ENCODE measurements around the gene MUCL3.

Gene MUCL3, protein sequence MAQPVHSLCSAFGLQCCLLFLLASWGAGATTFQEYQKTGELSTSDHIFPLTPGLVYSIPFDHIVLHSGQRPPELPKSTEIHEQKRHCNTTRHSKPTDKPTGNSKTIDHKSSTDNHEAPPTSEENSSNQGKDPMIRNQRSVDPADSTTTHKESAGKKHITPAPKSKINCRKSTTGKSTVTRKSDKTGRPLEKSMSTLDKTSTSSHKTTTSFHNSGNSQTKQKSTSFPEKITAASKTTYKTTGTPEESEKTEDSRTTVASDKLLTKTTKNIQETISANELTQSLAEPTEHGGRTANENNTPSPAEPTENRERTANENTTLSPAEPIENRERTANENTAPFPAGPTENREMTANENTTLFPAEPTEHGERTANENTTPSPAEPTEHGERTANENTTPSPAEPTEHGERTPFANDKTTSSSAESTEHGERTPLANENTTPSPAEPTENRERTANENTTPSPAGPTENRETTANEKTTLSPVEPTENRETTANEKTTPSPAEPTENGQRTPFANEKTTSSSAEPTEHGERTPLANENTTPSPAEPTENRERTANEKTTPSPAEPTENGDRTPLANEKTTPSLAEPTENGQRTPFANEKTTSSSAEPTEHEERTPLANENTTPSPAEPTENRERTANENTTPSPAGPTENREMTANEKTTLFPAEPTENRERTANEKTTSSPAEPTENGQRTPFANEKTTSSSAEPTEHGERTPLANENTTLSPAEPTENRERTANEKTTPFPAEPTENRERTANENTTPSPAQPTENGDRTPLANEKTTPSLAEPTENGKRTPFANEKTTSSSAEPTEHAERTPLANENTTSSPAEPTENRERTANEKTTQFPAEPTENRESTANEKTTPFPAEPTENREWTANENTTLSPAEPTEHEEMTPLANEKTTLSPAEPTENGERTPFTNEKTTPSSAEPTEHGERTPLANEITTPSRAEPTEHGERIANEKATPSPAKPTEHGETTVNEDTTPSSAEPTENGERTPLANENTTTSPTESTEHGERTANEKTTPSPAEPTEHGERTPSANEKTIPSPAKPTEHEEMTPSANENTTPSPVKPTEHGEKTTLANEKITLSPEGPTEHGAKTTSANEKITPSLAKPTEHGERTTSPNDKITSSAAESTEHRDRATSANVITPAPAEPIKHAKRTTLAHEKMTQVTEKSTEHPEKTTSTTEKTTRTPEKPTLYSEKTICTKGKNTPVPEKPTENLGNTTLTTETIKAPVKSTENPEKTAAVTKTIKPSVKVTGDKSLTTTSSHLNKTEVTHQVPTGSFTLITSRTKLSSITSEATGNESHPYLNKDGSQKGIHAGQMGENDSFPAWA (N-terminal part only)

GRCh38 chr6:30940361-30940986 lies at the start of gene MUCL3:
TSS of gene MUCL3 (plus strand) at chr6:30940973. CDS start at chr6:30941000, 27 bp downstream.
- TF ChIP-seq CTCF (IDR thresholded peaks at IDR 0.05; ENCODE audit: low read depth, low read length): no peak
- no peak within 1 kb of the TSS for H3K4me3 ChIP-seq (ENCODE audit: low read depth, low read length)

DNA sequence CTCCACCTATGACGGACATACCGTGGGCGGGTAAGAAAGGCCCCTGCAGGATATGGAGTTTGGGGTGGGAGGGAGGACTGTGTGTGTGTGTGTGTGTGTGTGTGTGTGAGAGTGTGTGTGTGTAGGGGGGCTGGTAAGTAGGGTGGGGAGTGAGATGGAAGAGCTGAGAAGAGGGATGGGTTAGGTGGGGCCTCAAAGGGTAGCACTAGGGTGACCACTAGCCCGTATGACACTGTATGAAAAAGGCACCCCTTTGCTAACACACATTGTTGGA lies 49.4 kb upstream of the MUCL3 start:
- no peak for TF ChIP-seq CTCF (IDR thresholded peaks at IDR 0.05; ENCODE audit: low read depth, low read length)
- H3K4me3 ChIP-seq (ENCODE audit: low read depth, low read length): no peak overlapping the region

GRCh38 chr6:30891816-30892538 lies 48.8 kb upstream of the MUCL3 start:
- H3K4me3 ChIP-seq (ENCODE audit: low read depth, low read length): no peak overlapping the region
- TF ChIP-seq CTCF (IDR thresholded peaks at IDR 0.05; ENCODE audit: low read depth, low read length): no peak

GRCh38 chr6:30893001-30893591 lies 47.7 kb upstream of the MUCL3 start:
- no peak for TF ChIP-seq CTCF (IDR thresholded peaks at IDR 0.05; ENCODE audit: low read depth, low read length)
- no peak overlapping the region for H3K4me3 ChIP-seq (ENCODE audit: low read depth, low read length)

DNA sequence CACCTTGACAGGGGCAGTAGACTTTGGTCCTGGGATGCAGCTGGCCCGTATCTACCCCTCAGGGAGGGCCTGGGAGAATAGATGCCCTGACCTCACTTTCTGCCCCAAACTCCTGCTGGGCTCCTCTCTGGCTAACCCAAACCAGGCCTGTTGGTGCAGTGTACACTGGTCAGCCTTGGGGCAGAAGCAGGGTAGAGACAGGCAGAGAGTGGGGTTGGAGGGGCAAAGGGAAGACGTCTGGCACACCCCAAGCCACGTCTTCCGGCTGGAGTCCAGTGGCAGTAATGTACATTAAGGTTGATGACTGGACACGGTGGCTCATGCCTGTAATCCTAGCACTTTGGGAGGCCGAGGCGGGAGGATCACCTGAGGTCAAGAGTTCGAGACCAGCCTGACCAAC lies 47.1 kb upstream of the MUCL3 start:
- H3K4me3 ChIP-seq (ENCODE audit: low read depth, low read length): no peak overlapping the region
- TF ChIP-seq CTCF (IDR thresholded peaks at IDR 0.05; ENCODE audit: low read depth, low read length): no peak

- TF ChIP-seq CTCF (IDR thresholded peaks at IDR 0.05; ENCODE audit: low read depth, low read length): no peak
- no peak overlapping the region for H3K4me3 ChIP-seq (ENCODE audit: low read depth, low read length)
Measured at GRCh38 chr6:30894381-30894780, 46.4 kb upstream of the MUCL3 start.

Measured in WI38 (cell line).